HG02852 (cell line): ENCODE results near the gene RBM46.
"Not testable (repeated sequence)": the region's sequence is repeated elsewhere in the genome, so short reads cannot be mapped to it uniquely, and the experiment has no call there.

Experiments used
- ATAC-seq: cut with Tn5 transposase; IDR thresholded peaks from one replicate; pipeline ENCODE4 v1.9.1; 2021; ENCODE audit warnings: mild to moderate bottlenecking, moderate library complexity; ENCODE audit not compliant: unreplicated experiment

RBM46 gene

GRCh38 chr4:154836030-154836429 is 55.0 kb downstream of the RBM46 start:
- no peak for ATAC-seq

GRCh38 chr4:154836513-154836912 is 55.4 kb downstream of the RBM46 start:
- no peak for ATAC-seq

GRCh38 chr4:154838155-154838554 is 57.1 kb downstream of the RBM46 start:
- no peak for ATAC-seq

GRCh38 chr4:154838694-154839093 is 57.6 kb downstream of the RBM46 start:
- no peak for ATAC-seq

GRCh38 chr4:154854362-154854761 is 73.3 kb downstream of the RBM46 start:
- ATAC-seq, result no peak

- ATAC-seq, result no peak
Measured at GRCh38 chr4:154858166-154858565, 77.1 kb downstream of the RBM46 start.

GRCh38 chr4:154868414-154869194 is 87.5 kb downstream of the RBM46 start:
- ATAC-seq, result no peak

GRCh38 chr4:154869301-154869700 is 88.2 kb downstream of the RBM46 start:
- no peak for ATAC-seq

GRCh38 chr4:154872198-154872597 is 91.1 kb downstream of the RBM46 start:
- no peak for ATAC-seq

GRCh38 chr4:154874049-154874448 is 93.0 kb downstream of the RBM46 start:
- not testable (repeated sequence) for ATAC-seq

- ATAC-seq, result no peak
Measured at GRCh38 chr4:154877110-154877760, 96.2 kb downstream of the RBM46 start.
